Measurements from ENCODE around the gene CEP63.

- TF ChIP-seq CREB5 (CRISPR knock-in tag; IDR thresholded peaks at IDR 0.05) (no peak), YY1 (IDR thresholded peaks at IDR 0.05; ENCODE audit: borderline replicate concordance in 1 of 3, control insufficient read depth in 1 of 3, extremely low read depth in 1 of 3, insufficient read depth in 3 of 3, insufficient read length in 1 of 3, insufficient replicate concordance in 2 of 3, low read depth in 1 of 3, low read length in 2 of 3) (no peak), CTCF (IDR thresholded peaks at IDR 0.05 in 2 of 3, conservative IDR thresholded peaks at IDR 0.05 in 1 of 3; ENCODE audit: insufficient read depth in 2 of 3, low read depth in 1 of 3, low read length in 3 of 3) (no peak), ZNF23 (CRISPR knock-in tag; IDR thresholded peaks at IDR 0.05) (no peak), FOXP1 (CRISPR knock-in tag; IDR thresholded peaks at IDR 0.05) (no peak), RB1 (IDR thresholded peaks at IDR 0.05; ENCODE audit: low read depth) (no peak), POLR2A (conservative IDR thresholded peaks at IDR 0.05) (no peak), NR2C1 (IDR thresholded peaks at IDR 0.05) (no peak), NR2C1 (tag; IDR thresholded peaks at IDR 0.05) (no peak), CEBPB (tag; IDR thresholded peaks at IDR 0.05) (no peak), SMAD3 (CRISPR knock-in tag; conservative IDR thresholded peaks at IDR 0.05) (no peak)
Observed at GRCh38 chr3:134448664-134449063, 37.2 kb upstream of the CEP63 start.
